Natural killer cell (primary cell): ENCODE data around the gene DIABLO. TPM values are rescaled to one million over a fixed set of nuclear protein-coding genes. Genes with fewer than 3 reads are reported as not detected.
A peak's percentile ranks its signal among the peaks of the same experiment; 100 is the strongest.

Experiments used
- ATAC-seq, 3 donors: fragments of 150-1000 bp in 2 of 3; fragments of 200-7000 bp in 1 of 3; cut with Tn5 transposase; 1 replicate in 1 of 3; 2 replicates in 2 of 3; pipeline ENCODE4 v1.10.0; 2021; ENCODE audit warnings: mild to moderate bottlenecking in 2 of 3, moderate library complexity in 2 of 3
- DNase-seq, 2 donors: peaks; one replicate each; pipeline versions ENCODE4 v3.0.0 to v3.0.0-alpha.2; 2013 to 2021; ENCODE audit warnings: mixed read lengths in 1 of 2
- H3K27ac ChIP-seq: one replicate; pipeline ENCODE4 v1.5.1; 2013; ENCODE audit warnings: mild to moderate bottlenecking, low read length
- H3K27me3 ChIP-seq: one replicate; pipeline ENCODE4 v1.6.1; 2013; ENCODE audit warnings: low read length; ENCODE audit not compliant: control insufficient read depth, insufficient read depth
- H3K36me3 ChIP-seq: one replicate; pipeline ENCODE4 v1.6.1; 2013; ENCODE audit warnings: low read length; ENCODE audit not compliant: control insufficient read depth, insufficient read depth
- H3K4me1 ChIP-seq: one replicate; pipeline ENCODE4 v1.6.1; 2013; ENCODE audit warnings: low read length; ENCODE audit not compliant: control insufficient read depth, insufficient read depth
- H3K4me3 ChIP-seq: one replicate; pipeline ENCODE4 v1.5.1; 2013; ENCODE audit warnings: low read length
- H3K9me3 ChIP-seq: one replicate; pipeline ENCODE4 v1.6.1; 2013; ENCODE audit warnings: low read length; ENCODE audit not compliant: control insufficient read depth, insufficient read depth
- H3K27ac Mint-ChIP-seq, 2 donors: one replicate each; pipeline ENCODE4 v1.8.0; 2022; ENCODE audit warnings: mild to moderate bottlenecking in 2 of 2, mixed read lengths in 2 of 2, moderate library complexity in 1 of 2
- H3K27me3 Mint-ChIP-seq, 2 donors: one replicate each; pipeline ENCODE4 v1.8.0; 2022; ENCODE audit warnings: low read depth in 2 of 2, mixed read lengths in 2 of 2
- H3K36me3 Mint-ChIP-seq: one replicate; pipeline ENCODE4 v1.8.0; 2022; ENCODE audit warnings: mixed read lengths
- H3K4me1 Mint-ChIP-seq, 2 donors: one replicate each; pipeline ENCODE4 v1.8.0; 2022; ENCODE audit warnings: mixed read lengths in 2 of 2
- H3K4me3 Mint-ChIP-seq: one replicate; pipeline ENCODE4 v1.8.0; 2022; ENCODE audit warnings: mild to moderate bottlenecking, moderate library complexity, mixed read lengths
- H3K9me3 Mint-ChIP-seq, 2 donors: one replicate each; pipeline ENCODE4 v1.8.0; 2022; ENCODE audit warnings: mixed read lengths in 2 of 2
- WGBS: methylation state at CpG from one replicate; pipeline ENCODE4 v1.1.7; 2013; ENCODE audit warnings: missing lambda C conversion rate; ENCODE audit not compliant: insufficient coverage; 5-methylcytosine and 5-hydroxymethylcytosine counted together
- intact Hi-C: fragments of 100-400 bp; cut with micrococcal nuclease; formaldehyde crosslinking; loops from one replicate; pipeline ENCODE4 v1.14.2; 2022
- total RNA-seq, 4 donors: library from RNA; stranded (reverse); fragments of 120-200 nt in 1 of 4; gene quantifications; one replicate each; pipeline versions ENCODE4 v1.2.3 to v1.2.4, GENCODE V29; 2013 to 2022
- TF ChIP-seq, protein P1 (sequence below): fragments of 200-600 bp; IDR thresholded peaks from one replicate; pipeline ENCODE4 v1.8.0; 2022; ENCODE audit warnings: antibody characterized with exemption

The DIABLO gene
- total RNA-seq, 3 donors from 2014 or later (not counting 1 experiment from before 2014, with no cell fraction given): 84.8 to 102 (median 101) TPM

DNA sequence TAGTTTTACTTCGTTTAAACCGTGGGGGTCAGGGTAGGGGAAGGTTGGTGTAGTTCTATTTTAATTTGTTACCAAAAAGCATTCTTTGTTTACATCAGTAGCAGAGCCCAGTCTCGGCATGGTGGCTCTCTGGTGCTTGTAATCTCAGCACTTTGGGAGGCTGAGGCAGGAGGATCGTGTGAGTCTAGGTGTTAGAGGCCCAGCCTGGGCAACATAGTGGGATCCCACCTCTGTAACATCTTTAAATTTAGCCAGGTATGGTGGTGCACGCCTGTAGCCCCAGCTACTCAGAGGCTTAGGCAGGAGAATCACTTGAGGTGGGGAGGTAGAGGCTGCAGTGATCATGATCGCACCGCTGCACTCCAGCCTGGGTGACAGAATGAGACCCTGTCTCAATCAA lies 40.8 kb downstream of the DIABLO start:
- Mint-ChIP-seq H3K4me1 (peaks cover 23 to 25% of the 10 kb centered on the region in 2 donors), H3K27ac (peak overlapping the region; percentile 93 to 98), H3K36me3 (no peaks in the 10 kb centered on the region), H3K4me3 (peak overlapping the region; percentile 92), H3K9me3 (no peaks in the 10 kb centered on the region), H3K27me3 (no peaks in the 10 kb centered on the region)
- TF ChIP-seq, protein P1, sequence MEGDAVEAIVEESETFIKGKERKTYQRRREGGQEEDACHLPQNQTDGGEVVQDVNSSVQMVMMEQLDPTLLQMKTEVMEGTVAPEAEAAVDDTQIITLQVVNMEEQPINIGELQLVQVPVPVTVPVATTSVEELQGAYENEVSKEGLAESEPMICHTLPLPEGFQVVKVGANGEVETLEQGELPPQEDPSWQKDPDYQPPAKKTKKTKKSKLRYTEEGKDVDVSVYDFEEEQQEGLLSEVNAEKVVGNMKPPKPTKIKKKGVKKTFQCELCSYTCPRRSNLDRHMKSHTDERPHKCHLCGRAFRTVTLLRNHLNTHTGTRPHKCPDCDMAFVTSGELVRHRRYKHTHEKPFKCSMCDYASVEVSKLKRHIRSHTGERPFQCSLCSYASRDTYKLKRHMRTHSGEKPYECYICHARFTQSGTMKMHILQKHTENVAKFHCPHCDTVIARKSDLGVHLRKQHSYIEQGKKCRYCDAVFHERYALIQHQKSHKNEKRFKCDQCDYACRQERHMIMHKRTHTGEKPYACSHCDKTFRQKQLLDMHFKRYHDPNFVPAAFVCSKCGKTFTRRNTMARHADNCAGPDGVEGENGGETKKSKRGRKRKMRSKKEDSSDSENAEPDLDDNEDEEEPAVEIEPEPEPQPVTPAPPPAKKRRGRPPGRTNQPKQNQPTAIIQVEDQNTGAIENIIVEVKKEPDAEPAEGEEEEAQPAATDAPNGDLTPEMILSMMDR: no peak
- ATAC-seq (no peak), DNase-seq (no peak)
- Histone ChIP-seq H3K9me3 (no peaks in the 10 kb centered on the region), H3K27me3 (no peaks in the 10 kb centered on the region), H3K27ac (peak overlapping the region; percentile 88), H3K4me1 (peaks cover 32% of the 10 kb centered on the region), H3K36me3 (no peaks in the 10 kb centered on the region), H3K4me3 (no peak overlapping the region)
- intact Hi-C loops: no loop called here
- 92% methylated on average over 7 of the region's 7 CpGs for WGBS

GRCh38 chr12:122184517-122184916 lies 41.3 kb downstream of the DIABLO start:
- Histone ChIP-seq H3K4me1 (peaks cover 32% of the 10 kb centered on the region), H3K36me3 (no peaks in the 10 kb centered on the region), H3K27ac (peak overlapping the region; percentile 88), H3K27me3 (no peaks in the 10 kb centered on the region), H3K4me3 (no peak overlapping the region), H3K9me3 (no peaks in the 10 kb centered on the region)
- H3K27me3 Mint-ChIP-seq: no peaks in the 10 kb centered on the region
- no peaks in the 10 kb centered on the region for H3K36me3 Mint-ChIP-seq
- peak overlapping the region; percentile 93 to 98 for H3K27ac Mint-ChIP-seq
- DNase-seq: peak; percentile 23 to 39
- WGBS: 20% methylated on average over 12 of the region's 18 CpGs
- peaks cover 23 to 25% of the 10 kb centered on the region in 2 donors for H3K4me1 Mint-ChIP-seq
- no peaks in the 10 kb centered on the region for H3K9me3 Mint-ChIP-seq
- intact Hi-C loops: no loop called here
- TF ChIP-seq, protein P1: no peak
- peak; percentile 76 to 86 (median 83) for ATAC-seq
- peak overlapping the region; percentile 92 for H3K4me3 Mint-ChIP-seq

GRCh38 chr12:122183588-122183940 lies 42.3 kb downstream of the DIABLO start:
- H3K4me3 ChIP-seq: no peak overlapping the region
- no peak for DNase-seq
- H3K9me3 ChIP-seq: no peaks in the 10 kb centered on the region
- H3K36me3 ChIP-seq: no peaks in the 10 kb centered on the region
- peak overlapping the region; percentile 92 for H3K4me3 Mint-ChIP-seq
- no peaks in the 10 kb centered on the region for H3K27me3 ChIP-seq
- no peaks in the 10 kb centered on the region for H3K36me3 Mint-ChIP-seq
- WGBS: 86% methylated on average over 10 of the region's 10 CpGs
- H3K4me1 Mint-ChIP-seq: peaks cover 23 to 25% of the 10 kb centered on the region in 2 donors
- H3K27ac Mint-ChIP-seq: peak overlapping the region; percentile 93 to 98
- TF ChIP-seq, protein P1: no peak
- no peaks in the 10 kb centered on the region for H3K27me3 Mint-ChIP-seq
- H3K4me1 ChIP-seq: peaks cover 32% of the 10 kb centered on the region
- H3K9me3 Mint-ChIP-seq: no peaks in the 10 kb centered on the region
- intact Hi-C loops: loop anchor here (2.0 kb wide), 1 partner anchor 23 kb away; no protein-coding TSS in a partner anchor
- peak overlapping the region; percentile 52 for H3K27ac ChIP-seq
- no peak for ATAC-seq
